Colonic mucosa (tissue), 4 donors: ENCODE measurements around the gene PROZ. TPM values are rescaled to one million over a fixed set of nuclear protein-coding genes. Genes with fewer than 3 reads are reported as not detected.

ENCODE experiments used
- DNase-seq: peaks from one replicate; pipeline ENCODE4 v3.0.0-alpha.2; 2020
- H3K27ac ChIP-seq: fragments of 200-600 bp; one replicate; pipeline ENCODE4 v1.8.0; 2021
- H3K27me3 ChIP-seq: fragments of 200-600 bp; one replicate; pipeline ENCODE4 v1.8.0; 2021
- H3K36me3 ChIP-seq: fragments of 200-600 bp; one replicate; pipeline ENCODE4 v1.8.0; 2021
- H3K4me1 ChIP-seq: fragments of 200-600 bp; one replicate; pipeline ENCODE4 v1.8.0; 2021; ENCODE audit warnings: mild to moderate bottlenecking
- H3K4me3 ChIP-seq: fragments of 200-600 bp; one replicate; pipeline ENCODE4 v1.8.0; 2021
- H3K9ac ChIP-seq, 2 donors: one replicate each; pipeline ENCODE4 v1.7.0; 2013; ENCODE audit warnings: control low read depth in 2 of 2, low read depth in 2 of 2, low read length in 2 of 2
- H3K9me3 ChIP-seq: fragments of 200-600 bp; one replicate; pipeline ENCODE4 v1.8.0; 2021
- CTCF ChIP-seq: fragments of 200-600 bp; IDR thresholded peaks from one replicate; pipeline ENCODE4 v1.8.0; 2022; ENCODE audit warnings: antibody characterized with exemption, mild to moderate bottlenecking
- intact Hi-C: fragments of 100-400 bp; cut with DNase I; formaldehyde crosslinking; loops from one replicate; pipeline ENCODE4 v1.14.1; 2022
- total RNA-seq, 2 donors: library from RNA; stranded (reverse); fragmentation: NEBNext Ultra II Directional in 1 of 2; extraction: Animal tissue kit (Norgen Biotek cat#: 25700) in 1 of 2; gene quantifications; one replicate each; pipeline ENCODE4 v1.2.1, GENCODE V29; 2021
- donor health status: healthy.
- donor health status: DM: no; HTN: no; CAD: no.
- donor health status: DM: no; HTN: no; CAD: no.

PROZ gene
- total RNA-seq, 2 donors from 2014 or later = not detected

GRCh38 chr13:113138792-113139551 is 19.5 kb upstream of the PROZ start:
- no peaks in the 10 kb centered on the region for H3K4me1 ChIP-seq
- H3K9me3 ChIP-seq = no peaks in the 10 kb centered on the region
- intact Hi-C loops = no loop called here
- H3K9ac ChIP-seq = no peak overlapping the region
- H3K36me3 ChIP-seq = no peaks in the 10 kb centered on the region
- no peak overlapping the region for H3K4me3 ChIP-seq
- DNase-seq = no peak
- no peak overlapping the region for H3K27ac ChIP-seq
- no peaks in the 10 kb centered on the region for H3K27me3 ChIP-seq
- TF ChIP-seq CTCF = no peak

GRCh38 chr13:113139577-113139976 is 18.9 kb upstream of the PROZ start:
- H3K9me3 ChIP-seq = no peaks in the 10 kb centered on the region
- no peaks in the 10 kb centered on the region for H3K36me3 ChIP-seq
- H3K27ac ChIP-seq = no peak overlapping the region
- H3K4me3 ChIP-seq = no peak overlapping the region
- intact Hi-C loops = no loop called here
- H3K4me1 ChIP-seq = no peaks in the 10 kb centered on the region
- TF ChIP-seq CTCF = no peak
- H3K9ac ChIP-seq = no peak overlapping the region
- DNase-seq = no peak
- H3K27me3 ChIP-seq = no peaks in the 10 kb centered on the region

- no peak for DNase-seq
- H3K27me3 ChIP-seq = no peaks in the 10 kb centered on the region
- no peak overlapping the region for H3K9ac ChIP-seq
- TF ChIP-seq CTCF = no peak
- no peak overlapping the region for H3K27ac ChIP-seq
- intact Hi-C loops = no loop called here
- H3K9me3 ChIP-seq = no peaks in the 10 kb centered on the region
- no peaks in the 10 kb centered on the region for H3K36me3 ChIP-seq
- no peak overlapping the region for H3K4me3 ChIP-seq
- H3K4me1 ChIP-seq = no peaks in the 10 kb centered on the region
These were observed 17.5 kb upstream of the PROZ start for GRCh38 chr13:113140677-113141600.

- Histone ChIP-seq H3K27me3 (no peaks in the 10 kb centered on the region), H3K4me3 (no peak overlapping the region), H3K9me3 (no peaks in the 10 kb centered on the region), H3K9ac (no peak overlapping the region), H3K4me1 (no peaks in the 10 kb centered on the region), H3K36me3 (no peaks in the 10 kb centered on the region), H3K27ac (no peak overlapping the region)
- no peak for DNase-seq
- intact Hi-C loops = no loop called here
- no peak for TF ChIP-seq CTCF
These were observed 16.9 kb upstream of the PROZ start for GRCh38 chr13:113141601-113141970.

GRCh38 chr13:113142876-113143275 is 15.6 kb upstream of the PROZ start:
- no peaks in the 10 kb centered on the region for H3K36me3 ChIP-seq
- no peaks in the 10 kb centered on the region for H3K9me3 ChIP-seq
- H3K4me3 ChIP-seq = no peak overlapping the region
- H3K9ac ChIP-seq = no peak overlapping the region
- H3K27me3 ChIP-seq = no peaks in the 10 kb centered on the region
- intact Hi-C loops = no loop called here
- H3K27ac ChIP-seq = no peak overlapping the region
- H3K4me1 ChIP-seq = no peaks in the 10 kb centered on the region
- no peak for DNase-seq
- TF ChIP-seq CTCF = no peak
